HG03378 (cell line): ENCODE measurements around the gene TRIM45.
"Not testable (repeated sequence)": the region's sequence is repeated elsewhere in the genome, so short reads cannot be mapped to it uniquely, and the experiment has no call there.

ENCODE experiments used
- ATAC-seq: cut with Tn5 transposase; IDR thresholded peaks from one replicate; pipeline ENCODE4 v1.9.1; 2021; ENCODE audit warnings: mild to moderate bottlenecking, moderate library complexity; ENCODE audit not compliant: unreplicated experiment

The TRIM45 gene

GRCh38 chr1:117104986-117105385 lies 16.6 kb downstream of the TRIM45 start:
- ATAC-seq: no peak

GRCh38 chr1:117101858-117102257 lies 19.7 kb downstream of the TRIM45 start:
- ATAC-seq: not testable (repeated sequence)

- ATAC-seq: no peak
These were observed 20.2 kb downstream of the TRIM45 start for GRCh38 chr1:117101334-117101733.

GRCh38 chr1:117098287-117098890 lies 23.2 kb downstream of the TRIM45 start:
- no peak for ATAC-seq

GRCh38 chr1:117097443-117097842 lies 24.1 kb downstream of the TRIM45 start:
- ATAC-seq: no peak

GRCh38 chr1:117096951-117097408 lies 24.6 kb downstream of the TRIM45 start:
- ATAC-seq: no peak

GRCh38 chr1:117094841-117095604 lies 26.5 kb downstream of the TRIM45 start:
- no peak for ATAC-seq

GRCh38 chr1:117093870-117094621 lies 27.5 kb downstream of the TRIM45 start:
- ATAC-seq: peak; percentile 87

- no peak for ATAC-seq
These were observed 28.4 kb downstream of the TRIM45 start for GRCh38 chr1:117093091-117093534.

- ATAC-seq: no peak
These were observed 29.0 kb downstream of the TRIM45 start for GRCh38 chr1:117092594-117092993.

GRCh38 chr1:117089996-117090395 lies 31.6 kb downstream of the TRIM45 start:
- no peak for ATAC-seq

- no peak for ATAC-seq
These were observed 33.9 kb downstream of the TRIM45 start for GRCh38 chr1:117087686-117088085.

- ATAC-seq: no peak
These were observed 37.3 kb downstream of the TRIM45 start for GRCh38 chr1:117084231-117084630.

- no peak for ATAC-seq
These were observed 41.8 kb downstream of the TRIM45 start for GRCh38 chr1:117079737-117080136.

GRCh38 chr1:117077267-117077666 lies 44.3 kb downstream of the TRIM45 start:
- ATAC-seq: no peak

- ATAC-seq: no peak
These were observed 44.9 kb downstream of the TRIM45 start for GRCh38 chr1:117076648-117077047.

- ATAC-seq: no peak
These were observed 51.4 kb downstream of the TRIM45 start for GRCh38 chr1:117070124-117070523.

GRCh38 chr1:117069220-117069844 lies 52.2 kb downstream of the TRIM45 start:
- ATAC-seq: no peak

- ATAC-seq: no peak
These were observed 53.0 kb downstream of the TRIM45 start for GRCh38 chr1:117068580-117068979.

- ATAC-seq: peak; percentile 60
These were observed 53.8 kb downstream of the TRIM45 start for GRCh38 chr1:117067533-117068370.
